Activated CD8-positive, alpha-beta memory T cell treated with anti-CD3 and anti-CD28 coated beads for 1 hour (primary cell): Measurements from ENCODE around the gene ATL1.
"Not testable (repeated sequence)": the region's sequence is repeated elsewhere in the genome, so short reads cannot be mapped to it uniquely, and the experiment has no call there.

Experiments
- DNase-seq, 2 donors: peaks; one replicate each; pipeline ENCODE4 v3.0.0-alpha.2; 2020; ENCODE audit warnings: low read depth in 1 of 2; ENCODE audit errors: extremely low read depth in 1 of 2

The ATL1 gene

DNA sequence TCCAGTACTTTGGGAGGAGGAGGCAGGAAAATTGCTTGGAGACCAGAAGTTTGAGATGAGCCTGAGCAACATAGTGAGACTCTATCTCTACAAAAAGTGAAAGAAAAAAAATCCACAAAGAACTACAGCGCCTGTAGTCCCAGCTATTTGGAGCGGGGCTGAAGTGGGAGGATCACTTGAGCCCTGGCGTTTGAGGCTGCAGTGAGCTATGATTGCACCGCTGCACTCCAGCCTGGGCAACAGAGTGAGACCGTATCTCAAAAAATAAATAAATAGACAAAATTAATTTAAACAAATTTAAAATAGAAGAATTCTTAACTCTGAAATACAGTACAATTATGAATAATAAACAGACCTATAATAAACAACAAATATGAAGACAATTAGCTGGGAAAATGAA lies 40.9 kb downstream of the ATL1 start:
- no peak for DNase-seq

DNA sequence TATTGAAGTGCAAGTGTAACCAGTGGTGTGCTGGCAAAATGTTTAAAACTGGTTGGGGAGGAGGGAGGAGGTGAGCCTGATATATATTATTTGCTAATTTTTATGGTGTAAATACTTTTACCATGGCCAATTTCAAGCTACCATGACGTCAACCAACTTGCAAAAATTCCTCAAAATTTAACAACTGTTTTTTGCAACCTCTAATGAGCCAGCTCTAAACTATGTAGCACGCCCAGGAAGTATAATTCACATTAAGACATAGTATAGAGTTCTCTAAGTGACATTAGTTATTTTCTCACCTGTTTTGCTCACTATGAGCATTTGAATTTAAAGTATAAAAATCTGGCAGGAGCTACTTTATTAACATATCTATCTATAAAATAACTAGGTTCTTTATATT lies 41.4 kb downstream of the ATL1 start:
- no peak for DNase-seq

DNA sequence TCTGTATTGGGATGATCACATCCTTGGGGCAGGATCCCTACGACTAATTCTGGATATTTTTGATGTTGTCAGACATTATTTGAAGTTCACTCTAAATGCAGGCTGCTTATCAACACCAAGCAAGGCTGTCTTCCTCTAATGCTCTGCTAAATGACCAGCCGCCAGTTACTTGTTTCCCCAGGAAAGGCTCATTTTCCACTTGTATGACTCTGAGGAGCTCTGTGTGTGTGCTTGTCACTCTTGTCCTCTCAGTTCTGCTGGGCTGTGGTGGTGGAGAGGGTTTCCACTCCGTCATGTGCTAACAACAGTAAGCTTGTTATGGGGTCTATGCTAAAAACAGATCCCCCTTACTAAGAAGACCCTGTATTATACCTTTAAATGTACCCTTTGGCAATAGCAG lies 42.1 kb downstream of the ATL1 start:
- no peak for DNase-seq

DNA sequence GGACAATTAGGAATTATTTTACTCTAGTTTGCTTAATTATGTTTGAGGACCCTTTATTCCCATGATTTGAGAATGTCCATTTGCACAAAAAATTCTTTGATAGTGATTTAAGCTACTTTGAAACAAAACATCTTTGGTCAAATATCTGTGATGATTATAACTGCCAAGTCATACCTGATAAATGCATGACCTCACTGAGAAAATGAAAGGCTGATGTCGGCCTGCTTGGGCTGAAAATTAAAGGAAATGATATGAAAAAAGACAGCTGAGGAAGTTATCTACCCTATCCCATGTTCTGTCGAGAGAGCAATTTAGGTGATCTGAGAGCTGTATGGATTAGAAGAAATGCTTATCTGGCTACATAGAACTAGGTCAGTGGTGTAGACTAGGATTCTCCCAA lies 43.6 kb downstream of the ATL1 start:
- no peak for DNase-seq

DNA sequence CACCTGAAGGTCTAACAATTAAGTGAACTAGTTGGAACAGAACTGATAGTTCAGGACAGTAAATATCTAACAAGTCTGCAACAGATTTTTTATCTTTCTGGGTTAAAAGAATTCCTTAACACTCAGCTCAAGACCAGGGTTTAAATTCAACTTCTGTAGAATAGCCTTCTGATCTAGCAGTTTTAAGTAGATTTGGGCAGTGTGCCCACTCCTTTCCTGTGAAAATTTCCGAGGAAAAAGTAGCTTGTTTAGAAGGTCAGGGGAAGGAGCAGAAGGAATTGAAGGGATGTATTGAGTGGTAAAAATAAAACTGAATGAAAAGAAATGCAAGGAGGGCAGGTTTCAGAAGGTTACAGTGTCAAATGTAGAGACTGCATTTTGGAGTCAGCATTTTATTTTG lies 45.8 kb downstream of the ATL1 start:
- no peak for DNase-seq

DNA sequence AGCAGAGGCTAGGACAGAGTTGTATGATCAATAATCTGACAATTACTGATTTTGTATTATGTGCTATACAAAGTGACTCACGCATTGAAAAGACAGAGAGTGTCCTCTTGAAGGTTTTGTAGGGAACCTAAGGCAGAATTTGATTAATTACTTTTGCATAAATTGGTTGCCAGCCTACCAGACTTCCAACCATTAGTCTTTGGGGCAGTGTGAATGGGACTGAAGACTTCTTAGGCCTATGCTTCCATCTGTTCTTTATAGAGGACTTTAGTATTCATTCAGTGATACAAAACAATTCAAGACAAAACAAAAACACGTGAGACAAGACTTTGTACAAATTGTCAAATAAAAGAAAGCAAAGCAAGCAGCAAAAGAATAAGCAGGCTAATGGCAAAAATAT lies 46.5 kb downstream of the ATL1 start:
- no peak for DNase-seq

DNA sequence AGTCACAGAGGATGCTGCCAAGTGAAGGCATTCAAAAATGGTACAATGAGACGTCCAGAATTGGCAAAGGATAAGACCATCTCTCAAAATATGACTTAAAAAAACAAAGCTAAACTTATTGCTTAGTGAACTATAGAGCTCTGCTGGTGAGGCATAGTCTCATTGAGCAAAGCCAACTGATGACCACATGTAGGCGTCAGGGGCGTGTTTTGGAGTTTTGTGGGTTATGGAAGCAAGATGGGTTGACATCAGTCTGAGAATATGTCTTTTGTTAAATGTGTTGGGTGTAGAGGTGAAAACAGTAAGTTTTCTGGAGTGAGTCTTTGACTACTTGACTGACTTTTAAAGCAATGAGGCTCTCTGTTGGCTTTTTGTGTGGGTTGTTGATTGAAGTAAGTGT lies 47.2 kb downstream of the ATL1 start:
- no peak for DNase-seq

DNA sequence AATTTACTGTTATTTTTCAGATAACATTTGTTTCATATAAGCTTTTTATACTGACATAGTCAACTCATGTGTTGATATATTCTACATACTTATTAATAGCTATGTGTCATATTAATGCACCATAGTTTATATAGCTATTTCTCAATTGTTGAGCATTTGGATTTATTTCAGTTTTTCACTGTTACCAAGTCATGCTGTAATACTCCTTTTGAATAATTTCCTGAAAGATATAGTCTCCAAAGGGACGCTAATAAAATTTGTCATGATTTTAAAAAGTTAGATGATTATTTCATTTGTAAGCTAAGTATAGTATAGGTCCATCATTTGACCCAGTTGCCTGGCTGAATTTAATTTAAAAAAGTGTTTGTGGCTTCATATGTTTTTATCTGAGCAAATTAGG lies 47.8 kb downstream of the ATL1 start:
- no peak for DNase-seq

DNA sequence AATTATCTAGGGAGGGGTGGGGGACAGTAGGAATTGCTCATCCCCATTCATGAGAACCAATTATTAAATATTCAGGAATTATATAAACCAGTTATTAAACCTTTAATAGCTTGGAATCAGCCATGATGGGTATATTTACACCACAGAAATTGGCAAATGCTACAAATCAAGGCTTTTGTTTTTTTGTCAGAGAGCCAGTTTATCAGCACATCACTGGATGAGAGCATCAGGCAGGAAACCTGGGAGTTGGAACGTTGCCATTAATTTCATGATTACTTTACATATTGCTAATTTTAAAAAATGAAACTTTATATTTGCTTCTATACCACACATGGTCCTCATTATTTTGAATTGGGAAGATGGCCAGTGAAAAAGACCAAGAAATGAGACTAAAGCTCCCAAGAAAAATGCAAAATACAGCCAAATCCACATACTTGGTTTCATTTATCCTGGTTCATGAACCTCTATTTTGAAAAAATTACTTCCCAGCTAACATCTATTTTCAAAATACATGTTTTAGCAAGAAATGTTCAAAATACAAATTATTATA lies 48.4 kb downstream of the ATL1 start:
- DNase-seq: no peak

DNA sequence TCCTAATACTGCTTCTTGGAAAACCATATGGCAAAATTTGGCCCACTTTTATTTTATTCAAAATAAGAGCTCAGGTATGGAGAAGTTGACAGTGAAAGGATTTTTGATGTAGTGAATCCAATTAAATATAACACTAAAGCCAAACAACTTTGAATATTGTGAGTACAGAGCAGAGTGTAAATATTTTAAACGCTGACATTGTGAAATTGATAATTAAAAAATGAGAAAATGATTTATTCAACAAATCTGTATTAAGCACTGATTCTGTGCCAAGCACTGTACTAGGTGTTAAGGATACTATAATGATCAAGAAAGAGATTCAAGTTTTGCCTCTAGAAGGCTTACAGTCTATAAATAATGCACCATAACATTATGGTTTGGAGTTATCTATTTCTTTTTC lies 50.5 kb downstream of the ATL1 start:
- DNase-seq: no peak

DNA sequence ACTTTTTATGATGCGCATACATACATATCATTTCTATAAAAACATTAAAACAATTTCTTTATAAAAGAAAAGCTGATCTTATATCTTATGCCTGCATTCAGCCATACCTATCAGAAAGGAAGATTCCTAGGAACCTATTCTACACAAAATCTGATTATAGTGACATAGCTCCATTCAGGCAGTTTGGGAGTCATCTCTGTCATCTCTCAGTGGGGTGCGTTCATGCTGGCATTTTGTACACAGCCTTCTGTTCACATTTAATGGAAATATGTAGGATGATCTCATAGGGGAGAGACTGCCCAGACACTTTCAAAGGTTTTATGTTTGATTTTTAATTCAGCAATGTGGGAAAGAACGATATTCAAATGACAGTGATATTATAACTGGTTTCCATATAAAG lies 52.9 kb downstream of the ATL1 start:
- DNase-seq: no peak

DNA sequence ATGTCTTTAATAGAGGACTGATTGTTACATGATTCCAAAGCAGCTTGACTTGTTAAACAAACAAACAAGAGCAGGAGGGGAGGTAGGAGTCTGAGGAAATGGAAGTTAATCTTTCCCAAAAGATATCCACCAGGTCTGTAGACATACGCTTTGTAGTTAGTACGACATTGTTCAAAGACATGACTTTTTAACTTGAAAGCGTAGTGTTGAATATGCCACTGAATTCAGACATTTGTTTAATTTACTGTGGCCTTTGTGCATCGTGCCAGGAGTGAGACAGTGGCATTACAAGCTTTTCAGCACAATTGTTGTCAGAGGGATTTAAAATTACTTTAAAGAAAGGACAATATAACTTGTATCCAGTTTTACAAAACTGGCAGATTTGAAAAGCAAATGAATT lies 55.1 kb downstream of the ATL1 start:
- no peak for DNase-seq

DNA sequence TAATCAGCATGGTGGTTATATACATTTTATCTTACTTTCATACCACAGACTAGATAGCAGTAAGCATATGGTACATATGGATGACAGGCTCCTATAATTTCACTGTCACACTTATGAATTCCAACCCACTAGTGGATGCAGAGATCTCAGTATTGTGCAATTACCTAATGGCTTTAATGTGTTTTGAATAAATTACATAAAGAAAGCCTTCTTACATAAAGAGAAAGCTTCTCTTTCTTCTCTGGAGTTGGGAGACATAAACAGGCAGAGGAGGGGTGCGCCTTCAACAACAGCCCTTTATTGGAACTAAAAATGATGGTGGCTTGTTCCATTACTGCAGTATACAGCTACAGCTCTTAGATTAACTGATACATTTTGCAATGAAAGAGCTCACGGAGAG lies 55.6 kb downstream of the ATL1 start:
- DNase-seq: no peak

DNA sequence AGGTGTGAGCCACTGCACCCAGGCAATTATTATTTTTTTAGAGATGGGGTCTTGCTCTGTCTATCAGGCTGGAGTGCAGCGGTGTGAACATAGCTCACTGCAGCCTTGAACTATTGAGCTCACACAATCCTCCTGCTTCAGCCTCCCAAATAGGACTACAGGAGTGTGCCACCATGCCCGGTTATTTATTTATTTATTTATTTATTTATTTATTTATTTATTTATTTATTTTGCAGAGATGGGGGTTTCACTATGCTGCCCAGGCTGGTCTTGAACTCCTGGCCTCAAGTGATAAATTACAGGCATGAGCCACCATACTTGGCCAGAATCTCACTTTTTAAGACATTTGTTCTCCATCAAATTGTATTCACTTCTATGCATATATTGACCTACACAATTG lies 56.3 kb downstream of the ATL1 start:
- no peak for DNase-seq

DNA sequence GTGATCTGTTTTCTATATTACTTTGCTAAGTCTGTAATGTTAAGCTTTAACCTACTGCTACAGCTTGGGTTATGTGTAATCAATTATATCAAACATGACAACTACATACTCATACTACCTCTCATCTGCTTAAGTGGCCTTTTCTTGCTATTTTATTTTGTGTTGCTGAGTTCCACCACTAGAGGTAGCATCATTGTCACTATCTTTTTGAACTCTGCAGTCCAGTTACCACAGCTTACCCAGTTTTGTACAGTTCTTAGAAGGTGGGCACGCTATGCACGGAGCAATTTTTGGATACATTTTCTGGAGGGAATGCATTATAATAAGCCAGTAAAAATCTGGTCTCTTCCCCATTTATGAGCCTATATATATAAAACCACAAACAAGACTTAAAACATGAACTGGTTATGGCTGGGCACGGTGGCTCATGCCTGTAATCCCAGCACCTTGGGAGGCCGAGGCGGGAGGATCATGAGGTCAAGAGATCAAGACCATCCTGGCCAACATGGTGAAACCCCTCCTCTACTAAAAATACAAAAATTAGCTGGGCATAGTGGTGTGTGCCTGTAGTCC lies 59.7 kb downstream of the ATL1 start:
- DNase-seq: no peak

DNA sequence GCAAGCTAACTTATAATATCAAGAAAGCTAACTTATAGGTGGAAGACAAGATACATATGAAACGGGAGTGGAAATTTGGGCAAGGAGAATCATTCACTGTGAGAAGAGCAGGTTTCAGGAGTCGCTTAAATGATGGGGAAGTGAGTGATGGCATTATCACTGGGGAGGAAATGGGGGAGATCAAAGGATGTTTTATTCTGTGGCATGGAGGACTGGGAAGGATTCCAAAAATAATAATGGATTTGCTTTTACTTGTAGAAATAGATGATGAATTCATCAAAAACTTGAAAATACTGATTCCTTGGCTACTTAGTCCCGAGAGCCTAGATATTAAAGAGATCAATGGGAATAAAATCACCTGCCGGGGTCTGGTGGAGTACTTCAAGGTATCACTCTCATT lies 60.4 kb downstream of the ATL1 start:
- DNase-seq: no peak

DNA sequence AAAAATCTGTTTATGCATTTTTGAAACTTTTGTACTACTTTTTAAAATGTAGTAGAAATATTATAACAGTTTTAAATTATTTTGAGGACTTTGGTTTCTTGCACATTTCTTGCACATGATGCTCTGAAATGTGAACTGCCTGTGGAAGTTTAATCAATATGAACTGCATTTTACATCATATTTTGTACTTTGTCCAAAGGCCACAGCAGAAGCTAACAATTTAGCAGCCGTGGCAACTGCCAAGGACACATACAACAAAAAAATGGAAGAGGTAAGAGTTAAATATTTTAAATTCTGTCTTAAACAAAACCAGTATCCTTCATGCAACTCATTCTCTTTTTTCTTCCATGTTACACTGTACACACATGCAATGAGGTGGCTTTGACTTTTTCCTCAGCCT lies 63.0 kb downstream of the ATL1 start:
- no peak for DNase-seq

DNA sequence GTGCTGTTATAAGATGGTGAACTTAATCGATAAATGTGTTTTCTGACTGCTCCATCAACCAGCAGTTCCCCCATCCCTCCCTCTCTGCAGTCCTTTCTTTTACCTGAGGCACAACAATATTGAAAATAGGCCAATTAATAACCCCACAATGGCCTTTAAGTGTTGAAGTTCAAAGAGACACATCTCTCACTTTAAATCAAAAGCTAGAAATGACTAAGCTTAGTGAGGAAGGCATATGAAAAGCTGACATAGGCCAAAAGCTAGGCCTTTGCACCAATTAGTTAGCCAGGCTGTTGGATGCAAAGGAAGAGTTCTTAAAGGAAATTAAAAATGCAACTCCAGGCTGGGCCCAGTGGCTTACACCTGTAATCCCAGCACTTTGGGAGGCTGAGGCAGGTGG lies 64.5 kb downstream of the ATL1 start:
- no peak for DNase-seq

DNA sequence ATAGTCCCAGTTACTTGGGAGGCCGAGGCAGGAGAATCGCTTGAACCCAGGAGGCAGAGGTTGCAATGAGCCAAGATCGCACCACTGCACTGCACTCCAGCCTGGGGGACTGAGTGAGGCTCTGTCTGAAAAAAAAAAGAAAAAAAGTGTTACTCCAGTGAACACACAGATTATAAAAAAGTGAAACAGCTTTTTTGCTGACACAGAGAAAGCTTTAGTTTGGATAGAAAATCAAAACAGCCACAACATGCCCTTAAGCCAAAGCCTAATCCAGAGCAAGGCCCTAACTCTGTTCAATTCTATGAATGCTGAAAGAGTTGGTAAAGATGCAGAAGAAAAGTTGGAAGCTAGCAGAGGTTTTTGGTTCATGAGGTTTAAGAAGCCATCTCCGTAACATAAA lies 65.0 kb downstream of the ATL1 start:
- not testable (repeated sequence) for DNase-seq

DNA sequence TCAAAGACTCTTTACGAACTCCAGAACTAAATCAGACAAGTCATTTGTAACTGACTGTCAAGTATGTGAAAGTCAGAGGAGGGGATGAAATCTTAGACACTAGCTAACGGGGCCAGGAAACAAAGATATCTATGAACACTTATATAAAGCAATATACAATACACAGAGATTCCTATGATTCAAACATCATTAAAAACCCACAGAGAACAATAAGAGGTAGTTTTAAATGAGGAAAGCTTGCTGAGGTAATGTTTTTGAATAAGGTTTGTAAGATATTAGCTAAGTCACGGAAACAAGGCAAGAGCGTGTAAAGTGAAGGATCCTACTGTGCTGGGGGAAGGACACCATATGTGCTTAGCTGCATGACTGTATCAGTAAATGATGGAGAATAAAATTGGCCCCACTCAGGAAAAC lies 71.5 kb downstream of the ATL1 start:
- DNase-seq: no peak

DNA sequence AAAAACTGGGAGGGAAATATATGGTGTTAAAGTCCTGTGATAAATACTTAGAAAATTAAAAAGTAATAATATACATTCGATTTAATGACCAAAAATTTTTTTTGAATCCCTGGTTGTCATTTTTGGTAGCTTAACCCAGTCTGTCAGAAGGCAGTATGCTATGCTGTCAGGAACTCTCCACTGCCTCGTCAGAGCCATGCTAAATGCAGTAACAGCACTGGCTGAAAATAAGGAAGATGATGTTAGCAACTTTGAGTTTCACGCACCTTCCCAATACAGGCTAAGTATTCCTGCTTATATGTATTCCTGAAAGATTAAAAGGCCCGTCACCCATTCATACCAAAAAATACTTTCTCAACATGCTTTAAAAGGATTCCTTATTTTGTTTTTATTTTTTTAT lies 74.0 kb downstream of the ATL1 start:
- no peak for DNase-seq

DNA sequence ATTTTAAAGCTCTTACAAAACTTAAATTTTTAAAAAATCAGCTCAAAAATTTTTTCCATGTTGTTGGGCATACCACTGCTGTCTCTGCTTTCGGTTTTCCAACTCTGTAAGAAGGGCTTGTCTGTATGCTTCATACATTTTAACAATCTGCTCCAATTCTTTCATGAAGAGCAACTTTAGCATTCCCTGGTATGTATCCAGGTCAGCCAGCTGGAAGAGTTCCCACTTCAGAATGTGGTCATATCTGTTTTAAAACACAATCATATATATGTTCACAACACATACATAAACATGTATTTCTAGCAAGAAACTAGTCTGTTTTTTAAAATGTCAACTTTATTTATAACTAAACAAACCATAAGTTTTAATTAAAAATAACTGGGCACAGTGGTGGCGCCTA lies 75.2 kb downstream of the ATL1 start:
- no peak for DNase-seq

DNA sequence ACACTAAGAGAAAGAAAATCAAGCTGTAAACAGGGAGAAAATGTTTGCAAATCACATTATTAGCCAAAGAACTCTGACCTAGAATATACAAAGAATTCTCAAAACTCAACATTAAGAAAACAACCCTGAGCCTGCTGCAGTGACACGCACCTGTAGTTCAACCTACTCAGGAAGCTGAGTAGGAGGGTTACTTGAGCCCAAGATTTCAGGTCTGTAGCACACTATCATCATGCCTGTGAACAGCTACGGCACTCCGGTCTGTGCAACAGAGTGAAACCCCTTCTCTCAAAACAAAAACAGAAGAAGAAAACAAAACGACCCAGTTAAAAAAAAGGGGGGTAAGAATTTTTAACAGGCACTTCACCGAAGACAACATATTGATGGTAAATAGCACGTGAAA lies 87.3 kb downstream of the ATL1 start:
- DNase-seq: no peak

DNA sequence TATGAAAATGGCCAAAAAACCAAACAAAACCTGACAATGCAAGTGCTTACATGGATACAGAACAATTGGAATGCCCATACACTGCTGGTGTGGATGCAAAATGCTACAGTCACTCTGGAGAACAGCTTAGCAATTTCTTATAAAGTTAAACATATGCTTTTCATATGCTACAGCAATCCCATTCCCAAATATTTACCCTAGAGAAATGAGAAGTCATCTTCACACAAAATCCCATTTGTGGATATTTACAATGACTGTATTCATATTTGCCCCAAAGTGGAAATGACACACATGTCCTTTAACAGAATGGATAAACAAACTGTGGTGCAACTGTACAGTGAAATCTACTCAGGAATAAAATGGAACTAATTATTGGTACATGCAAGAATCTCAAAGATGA lies 87.8 kb downstream of the ATL1 start:
- no peak for DNase-seq
